Measurements from ENCODE around the gene THSD4. TPM values are rescaled to one million over a fixed set of nuclear protein-coding genes. Genes with fewer than 3 reads are reported as not detected.

The THSD4 gene
- total RNA-seq, 3 donors from 2014 or later, result 18.3 to 46.2 (median 27.1) TPM

DNA sequence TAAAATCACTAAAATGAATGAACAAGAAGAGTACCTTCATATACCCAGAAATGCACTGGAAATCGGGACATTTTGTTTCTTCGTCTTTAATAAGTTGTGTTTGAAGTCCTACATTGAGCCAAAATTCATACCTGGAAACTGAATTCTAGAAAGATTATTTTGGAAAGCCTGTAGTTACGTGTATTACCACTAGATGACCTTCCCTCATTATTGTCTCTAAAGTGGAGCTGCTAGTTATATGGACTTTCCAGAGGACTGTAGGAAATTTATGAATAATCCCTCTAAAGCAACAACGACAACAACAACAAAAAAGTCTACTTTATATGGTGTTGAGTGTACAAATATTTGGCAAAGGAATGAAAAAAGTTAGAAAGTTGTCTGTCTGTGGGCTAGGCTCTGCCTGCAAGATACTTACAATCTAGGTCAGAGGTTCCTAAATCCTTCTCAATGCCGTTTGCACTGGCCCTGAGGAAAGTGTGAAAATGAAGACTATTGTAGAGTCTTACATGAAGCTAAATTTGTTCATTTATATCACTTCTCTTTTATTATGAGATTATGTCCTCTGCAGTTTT lies 460.3 kb downstream of the THSD4 start:
- Histone ChIP-seq H3K36me3 (ENCODE audit: low read depth) (no peaks in the 10 kb centered on the region), H3K9me3 (no peaks in the 10 kb centered on the region), H3K4me3 (no peak overlapping the region), H3K4me1 (ENCODE audit: low read depth) (no peaks in the 10 kb centered on the region)
- DNase-seq (no peak), ATAC-seq (no peak)
- intact Hi-C loops (cut with DNase I, micrococcal nuclease), result no loop called here
- TF ChIP-seq, protein P1, sequence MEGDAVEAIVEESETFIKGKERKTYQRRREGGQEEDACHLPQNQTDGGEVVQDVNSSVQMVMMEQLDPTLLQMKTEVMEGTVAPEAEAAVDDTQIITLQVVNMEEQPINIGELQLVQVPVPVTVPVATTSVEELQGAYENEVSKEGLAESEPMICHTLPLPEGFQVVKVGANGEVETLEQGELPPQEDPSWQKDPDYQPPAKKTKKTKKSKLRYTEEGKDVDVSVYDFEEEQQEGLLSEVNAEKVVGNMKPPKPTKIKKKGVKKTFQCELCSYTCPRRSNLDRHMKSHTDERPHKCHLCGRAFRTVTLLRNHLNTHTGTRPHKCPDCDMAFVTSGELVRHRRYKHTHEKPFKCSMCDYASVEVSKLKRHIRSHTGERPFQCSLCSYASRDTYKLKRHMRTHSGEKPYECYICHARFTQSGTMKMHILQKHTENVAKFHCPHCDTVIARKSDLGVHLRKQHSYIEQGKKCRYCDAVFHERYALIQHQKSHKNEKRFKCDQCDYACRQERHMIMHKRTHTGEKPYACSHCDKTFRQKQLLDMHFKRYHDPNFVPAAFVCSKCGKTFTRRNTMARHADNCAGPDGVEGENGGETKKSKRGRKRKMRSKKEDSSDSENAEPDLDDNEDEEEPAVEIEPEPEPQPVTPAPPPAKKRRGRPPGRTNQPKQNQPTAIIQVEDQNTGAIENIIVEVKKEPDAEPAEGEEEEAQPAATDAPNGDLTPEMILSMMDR (IDR thresholded peaks at IDR 0.05), result peak; percentile 12

DNA sequence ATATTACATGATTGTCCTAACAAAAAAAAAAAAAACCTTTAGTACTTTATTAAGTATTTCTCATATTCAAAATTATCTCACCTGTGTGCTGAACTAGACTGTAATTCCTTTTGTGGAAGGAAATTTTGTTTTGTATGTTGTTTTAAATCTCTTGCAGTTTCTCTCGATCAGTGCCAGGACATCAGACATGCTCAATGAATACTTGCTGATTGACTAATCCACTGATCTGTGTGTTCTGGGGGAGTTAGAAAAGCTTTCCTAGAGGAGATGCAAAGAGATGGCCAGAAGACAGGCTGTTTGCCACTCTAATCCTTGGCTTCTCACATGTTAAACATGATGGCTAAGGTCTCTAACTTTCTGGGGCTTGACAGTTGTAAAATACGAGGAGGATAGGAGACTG lies 461.8 kb downstream of the THSD4 start:
- no peak for DNase-seq
- Histone ChIP-seq H3K4me3 (no peak overlapping the region), H3K9me3 (no peaks in the 10 kb centered on the region), H3K36me3 (ENCODE audit: low read depth) (no peaks in the 10 kb centered on the region), H3K4me1 (ENCODE audit: low read depth) (no peaks in the 10 kb centered on the region)
- no peak for ATAC-seq
- intact Hi-C loops (cut with DNase I, micrococcal nuclease), result no loop called here
- TF ChIP-seq, protein P1 (IDR thresholded peaks at IDR 0.05), result no peak

DNA sequence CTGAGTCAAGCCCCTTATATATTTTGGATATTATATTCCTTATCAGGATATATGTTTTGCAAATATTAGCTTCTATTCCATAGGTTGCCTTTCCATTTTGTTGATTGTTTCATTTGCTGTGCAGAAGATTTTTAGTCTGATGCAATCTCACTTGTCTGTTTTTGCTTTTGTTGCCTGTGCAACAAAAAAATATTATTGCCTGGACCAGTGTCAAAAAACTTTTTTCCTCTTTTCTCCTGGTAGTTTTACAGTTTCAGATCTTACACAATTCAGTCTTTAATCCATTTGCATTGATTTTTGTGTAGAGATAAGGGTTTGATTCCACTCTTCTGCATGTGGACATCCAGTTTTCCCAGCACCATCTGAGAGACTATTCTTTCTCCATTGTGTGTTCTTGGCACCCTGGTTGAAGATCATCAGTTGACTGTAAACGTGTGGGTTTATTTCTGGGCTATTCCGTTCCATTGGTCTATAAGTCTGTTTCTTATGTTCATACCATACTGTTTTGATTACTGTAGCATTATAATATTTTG lies 466.2 kb downstream of the THSD4 start:
- TF ChIP-seq, protein P1 (IDR thresholded peaks at IDR 0.05), result no peak
- Histone ChIP-seq H3K4me1 (ENCODE audit: low read depth) (no peaks in the 10 kb centered on the region), H3K4me3 (no peak overlapping the region), H3K36me3 (ENCODE audit: low read depth) (no peaks in the 10 kb centered on the region), H3K9me3 (peaks cover 21% of the 10 kb centered on the region)
- ATAC-seq (no peak), DNase-seq (no peak)
- intact Hi-C loops (cut with DNase I, micrococcal nuclease), result no loop called here

DNA sequence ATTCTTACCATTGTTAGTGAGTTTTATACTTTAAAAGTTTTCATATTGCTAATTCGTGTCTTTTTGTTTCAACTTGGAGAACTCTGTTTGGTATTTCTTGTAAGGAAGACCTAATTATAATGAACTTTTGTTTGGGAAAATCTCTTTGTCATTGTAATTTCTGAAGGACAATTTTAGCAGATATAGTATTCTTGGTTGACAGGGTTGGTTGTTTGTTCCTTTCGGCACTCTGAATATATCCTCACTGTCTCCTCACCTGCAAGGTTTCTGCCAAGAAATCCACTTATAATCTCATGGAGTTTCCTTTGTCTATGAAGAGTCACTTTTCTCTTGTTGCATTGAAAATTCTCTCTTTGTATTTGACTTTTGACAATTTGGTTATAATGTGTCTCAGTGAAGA lies 469.9 kb downstream of the THSD4 start:
- Histone ChIP-seq H3K4me3 (no peak overlapping the region), H3K36me3 (ENCODE audit: low read depth) (no peaks in the 10 kb centered on the region), H3K4me1 (ENCODE audit: low read depth) (no peaks in the 10 kb centered on the region), H3K9me3 (peaks cover 21% of the 10 kb centered on the region)
- ATAC-seq, result no peak
- TF ChIP-seq, protein P1 (IDR thresholded peaks at IDR 0.05), result no peak
- intact Hi-C loops (cut with DNase I, micrococcal nuclease), result no loop called here
- no peak for DNase-seq

DNA sequence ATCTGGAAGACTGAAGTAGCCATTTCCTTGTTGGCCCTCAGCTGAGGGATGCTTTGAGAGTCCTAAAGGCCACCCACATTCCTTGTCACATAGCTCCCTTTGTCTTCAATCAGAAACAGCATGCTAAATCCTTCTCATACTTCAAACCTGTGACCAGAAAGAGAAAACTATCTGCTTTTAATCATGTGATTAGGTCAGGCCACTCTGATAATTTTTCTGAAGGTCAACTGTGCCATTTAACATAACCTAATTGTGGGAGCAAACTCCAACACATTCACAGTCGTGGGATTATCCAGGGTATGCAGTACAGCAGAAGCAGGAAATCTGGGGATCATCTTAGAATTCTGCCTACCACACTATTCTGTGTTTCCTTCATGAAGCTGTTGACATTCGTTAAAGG lies 471.2 kb downstream of the THSD4 start:
- DNase-seq (no peak), ATAC-seq (no peak)
- Histone ChIP-seq H3K36me3 (ENCODE audit: low read depth) (no peaks in the 10 kb centered on the region), H3K4me1 (ENCODE audit: low read depth) (no peaks in the 10 kb centered on the region), H3K4me3 (no peak overlapping the region), H3K9me3 (peaks cover 21% of the 10 kb centered on the region)
- intact Hi-C loops (cut with DNase I, micrococcal nuclease), result no loop called here
- TF ChIP-seq, protein P1 (IDR thresholded peaks at IDR 0.05), result no peak

DNA sequence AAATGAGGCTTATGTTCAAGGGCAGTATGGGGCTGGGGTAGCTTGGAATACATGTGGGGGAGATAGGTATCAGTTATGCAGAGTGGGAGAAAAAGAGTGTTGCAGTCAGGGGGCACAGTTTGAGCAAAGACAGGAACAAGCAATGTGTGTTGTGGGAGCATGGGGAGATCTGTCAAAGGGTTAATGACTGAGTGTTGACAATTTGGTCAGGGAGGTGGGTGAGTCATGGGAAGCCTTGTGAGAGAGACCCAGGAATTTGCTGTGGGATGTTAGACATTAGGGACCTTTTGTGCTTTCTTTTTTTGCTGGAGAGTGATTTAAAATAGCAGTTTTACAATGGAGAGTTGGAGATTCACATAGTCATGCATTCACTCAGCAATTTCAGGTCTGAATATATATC lies 473.5 kb downstream of the THSD4 start:
- Histone ChIP-seq H3K36me3 (ENCODE audit: low read depth) (no peaks in the 10 kb centered on the region), H3K9me3 (peaks cover 21% of the 10 kb centered on the region), H3K4me3 (no peak overlapping the region), H3K4me1 (ENCODE audit: low read depth) (no peaks in the 10 kb centered on the region)
- ATAC-seq (no peak), DNase-seq (no peak)
- intact Hi-C loops (cut with DNase I, micrococcal nuclease), result no loop called here
- TF ChIP-seq, protein P1 (IDR thresholded peaks at IDR 0.05), result no peak

Data from mucosa of descending colon (tissue), 3 donors.